Lung (tissue), 12 donors: ENCODE results near the gene EFNA2. TPM values are rescaled to one million over a fixed set of nuclear protein-coding genes. Genes with fewer than 3 reads are reported as not detected.

Source experiments
- ATAC-seq: fragments of 200-7000 bp; cut with Tn5 transposase; one replicate; pipeline ENCODE4 v1.9.1; 2020; ENCODE audit warnings: moderate number of reproducible peaks; ENCODE audit not compliant: insufficient read depth, low FRiP score
- DNase-seq, 3 donors: peaks; one replicate each; pipeline ENCODE4 v3.0.0-alpha.2; 2013 to 2017
- H3K27ac ChIP-seq, 2 donors: one replicate each; pipeline ENCODE4 v1.5.1; 2013; ENCODE audit warnings: mild to moderate bottlenecking in 2 of 2, moderate library complexity in 2 of 2, control low read depth in 1 of 2, inconsistent platforms in 1 of 2, low read depth in 1 of 2, low read length in 1 of 2
- H3K27me3 ChIP-seq, 3 donors: one replicate each; pipeline ENCODE4 v1.5.1; 2013; ENCODE audit warnings: low read length in 2 of 3; ENCODE audit not compliant: control insufficient read depth in 3 of 3, insufficient read depth in 3 of 3
- H3K36me3 ChIP-seq, 4 donors: one replicate each; pipeline ENCODE4 v1.5.1; 2013; ENCODE audit warnings: low read length in 4 of 4, mild to moderate bottlenecking in 1 of 4, moderate library complexity in 1 of 4; ENCODE audit not compliant: control insufficient read depth in 4 of 4, insufficient read depth in 4 of 4
- H3K4me1 ChIP-seq, 5 donors: one replicate each; pipeline ENCODE4 v1.5.1; 2013; ENCODE audit warnings: low read length in 5 of 5, mild to moderate bottlenecking in 2 of 5, moderate library complexity in 1 of 5; ENCODE audit not compliant: control insufficient read depth in 5 of 5, insufficient read depth in 5 of 5
- H3K4me3 ChIP-seq: one replicate; pipeline ENCODE4 v1.5.1; 2013; ENCODE audit warnings: mild to moderate bottlenecking, control low read depth, moderate library complexity
- H3K9ac ChIP-seq, 2 donors: one replicate each; pipeline ENCODE4 v1.5.1; 2013; ENCODE audit warnings: low read length in 2 of 2, control low read depth in 1 of 2; ENCODE audit not compliant: insufficient read depth in 1 of 2
- H3K9me3 ChIP-seq, 4 donors: one replicate each; pipeline ENCODE4 v1.5.1; 2013; ENCODE audit warnings: low read length in 3 of 4, mild to moderate bottlenecking in 1 of 4, moderate library complexity in 1 of 4; ENCODE audit not compliant: control insufficient read depth in 4 of 4, insufficient read depth in 3 of 4
- WGBS, 2 donors: extraction: QIAGEN DNeasy Blood & Tissue Kit; methylation state at CpG; one replicate each; pipeline ENCODE4 v1.1.7; 2013; 5-methylcytosine and 5-hydroxymethylcytosine counted together
- polyA plus RNA-seq, 2 donors: library from polyadenylated mRNA; stranded (reverse); fragments of 200-250 nt; gene quantifications; one replicate each; pipeline ENCODE4 v1.2.1, GENCODE V29; 2013
- total RNA-seq, 2 donors: library from RNA; depleted of rRNA in 1 of 2; stranded (reverse); fragments of >200 nt in 1 of 2; gene quantifications; one replicate each; pipeline ENCODE4 v1.2.1, GENCODE V29; 2014 to 2021
- TF ChIP-seq, protein P1 (sequence below): IDR thresholded peaks from 2 replicates; pipeline ENCODE4 v1.5.1; 2012; ENCODE audit warnings: mild to moderate bottlenecking; ENCODE audit errors: control extremely low read depth, extremely low read depth
- donor health status: control.
- donor health status: control.
- donor health status: Bipolar disorder and iron deficiency.
- donor health status: healthy.
- donor health status: DM: yes; HTN: yes; CAD: no.

The EFNA2 gene
- total and polyA plus RNA-seq, 4 donors = 0.37 TPM; not detected in 3

DNA sequence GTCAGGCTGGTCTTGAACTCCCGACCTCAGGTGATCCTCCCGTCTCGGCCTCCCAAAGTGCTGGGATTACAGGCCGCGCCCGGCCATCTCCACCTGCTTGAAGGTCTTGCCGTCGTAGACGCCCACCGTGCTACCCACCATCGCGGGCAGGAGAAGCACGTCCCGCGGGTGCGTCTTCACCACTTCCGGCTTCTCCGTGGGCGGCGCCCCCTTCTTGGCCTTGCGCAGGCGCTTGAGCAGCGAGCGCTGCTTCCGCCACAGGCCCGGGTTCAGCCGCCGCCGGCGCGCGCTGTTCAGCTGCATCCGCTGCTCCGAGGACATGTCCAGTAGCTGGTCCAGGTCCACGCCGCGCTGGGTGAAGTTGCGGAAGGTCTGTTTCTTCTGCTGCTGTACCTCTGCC is 21.6 kb downstream of the EFNA2 start:
- 92 to 98% methylated on average over 28 to 38 of the region's 38 CpGs for WGBS, 2 donors
- Histone ChIP-seq H3K27me3 (peaks cover 0 to 3% (median 0%) of the 10 kb centered on the region in 3 donors), H3K9me3 (no peaks in the 10 kb centered on the region), H3K4me1 (no peaks in the 10 kb centered on the region), H3K9ac (no peak overlapping the region), H3K4me3 (no peak overlapping the region), H3K27ac (no peak overlapping the region), H3K36me3 (no peaks in the 10 kb centered on the region)
- TF ChIP-seq, protein P1, sequence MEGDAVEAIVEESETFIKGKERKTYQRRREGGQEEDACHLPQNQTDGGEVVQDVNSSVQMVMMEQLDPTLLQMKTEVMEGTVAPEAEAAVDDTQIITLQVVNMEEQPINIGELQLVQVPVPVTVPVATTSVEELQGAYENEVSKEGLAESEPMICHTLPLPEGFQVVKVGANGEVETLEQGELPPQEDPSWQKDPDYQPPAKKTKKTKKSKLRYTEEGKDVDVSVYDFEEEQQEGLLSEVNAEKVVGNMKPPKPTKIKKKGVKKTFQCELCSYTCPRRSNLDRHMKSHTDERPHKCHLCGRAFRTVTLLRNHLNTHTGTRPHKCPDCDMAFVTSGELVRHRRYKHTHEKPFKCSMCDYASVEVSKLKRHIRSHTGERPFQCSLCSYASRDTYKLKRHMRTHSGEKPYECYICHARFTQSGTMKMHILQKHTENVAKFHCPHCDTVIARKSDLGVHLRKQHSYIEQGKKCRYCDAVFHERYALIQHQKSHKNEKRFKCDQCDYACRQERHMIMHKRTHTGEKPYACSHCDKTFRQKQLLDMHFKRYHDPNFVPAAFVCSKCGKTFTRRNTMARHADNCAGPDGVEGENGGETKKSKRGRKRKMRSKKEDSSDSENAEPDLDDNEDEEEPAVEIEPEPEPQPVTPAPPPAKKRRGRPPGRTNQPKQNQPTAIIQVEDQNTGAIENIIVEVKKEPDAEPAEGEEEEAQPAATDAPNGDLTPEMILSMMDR = no peak
- no peak for ATAC-seq
- DNase-seq = no peak

DNA sequence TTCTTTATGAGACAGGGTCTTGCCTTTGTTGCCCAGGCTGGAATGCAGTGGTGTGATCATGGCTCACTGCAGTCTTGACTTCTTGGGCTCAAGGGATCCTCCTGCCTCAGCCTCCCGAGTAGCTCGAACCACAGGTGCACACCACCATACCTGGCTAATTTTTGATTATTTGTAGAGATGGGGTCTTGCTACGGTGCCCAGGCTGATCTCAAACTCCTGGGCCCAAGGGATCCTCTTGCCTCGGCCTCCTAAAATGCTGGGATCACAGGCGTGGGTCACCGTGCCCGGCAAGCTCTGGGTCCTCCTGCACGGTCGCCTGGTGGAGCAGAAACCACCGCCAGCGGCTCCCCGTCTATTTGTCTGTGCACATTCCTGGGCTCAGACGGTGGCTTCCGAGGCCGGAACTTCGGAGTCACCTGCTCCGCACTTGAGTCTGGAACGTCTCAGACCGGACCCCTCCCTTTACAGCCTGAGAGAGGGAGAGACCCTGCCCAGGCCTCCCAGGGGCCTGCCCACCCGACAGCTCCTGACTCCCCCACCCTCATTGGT is 22.2 kb downstream of the EFNA2 start:
- DNase-seq = no peak
- H3K27ac ChIP-seq = no peak overlapping the region
- 82 to 85% methylated on average over 20 of the region's 20 CpGs for WGBS, 2 donors
- TF ChIP-seq, protein P1 = no peak
- no peak for ATAC-seq
- no peaks in the 10 kb centered on the region for H3K36me3 ChIP-seq
- no peak overlapping the region for H3K4me3 ChIP-seq
- no peaks in the 10 kb centered on the region for H3K9me3 ChIP-seq
- no peak overlapping the region for H3K9ac ChIP-seq
- H3K4me1 ChIP-seq = no peaks in the 10 kb centered on the region
- H3K27me3 ChIP-seq = peaks cover 0 to 3% (median 0%) of the 10 kb centered on the region in 3 donors

DNA sequence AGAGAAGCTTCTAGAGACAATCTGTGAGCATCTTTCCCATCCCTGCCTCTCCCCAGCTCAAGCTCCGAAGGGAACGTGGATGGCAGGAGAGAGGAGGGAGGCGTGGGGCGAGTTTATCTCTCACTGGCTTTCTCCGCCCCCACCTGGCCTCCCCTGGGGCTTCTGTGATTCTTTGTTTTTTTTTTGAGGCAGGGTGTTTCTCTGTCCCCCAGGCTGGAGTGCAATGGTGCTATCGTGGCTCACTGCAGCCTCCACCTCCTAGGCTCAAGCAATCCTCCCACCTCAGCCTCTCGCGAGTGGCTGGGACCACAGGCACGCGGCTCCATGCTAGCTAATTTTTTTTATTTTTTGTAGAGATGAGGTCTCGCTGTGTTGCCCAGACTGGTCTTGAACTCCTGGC is 23.0 kb downstream of the EFNA2 start:
- Histone ChIP-seq H3K27ac (no peak overlapping the region), H3K27me3 (peaks cover 1 to 3% (median 3%) of the 10 kb centered on the region in 3 donors), H3K36me3 (no peaks in the 10 kb centered on the region), H3K9me3 (no peaks in the 10 kb centered on the region), H3K9ac (no peak overlapping the region), H3K4me3 (no peak overlapping the region), H3K4me1 (no peaks in the 10 kb centered on the region)
- DNase-seq (no peak), ATAC-seq (no peak)
- TF ChIP-seq, protein P1 = no peak
- WGBS, 2 donors = 68 to 77% methylated on average over 11 of the region's 11 CpGs
